GM19043 (cell line): ENCODE results near the gene NEK6.

Experiments used
- ATAC-seq: cut with Tn5 transposase; IDR thresholded peaks from one replicate; pipeline ENCODE4 v1.9.1; 2021; ENCODE audit warnings: low read depth; ENCODE audit not compliant: unreplicated experiment

The NEK6 gene

DNA sequence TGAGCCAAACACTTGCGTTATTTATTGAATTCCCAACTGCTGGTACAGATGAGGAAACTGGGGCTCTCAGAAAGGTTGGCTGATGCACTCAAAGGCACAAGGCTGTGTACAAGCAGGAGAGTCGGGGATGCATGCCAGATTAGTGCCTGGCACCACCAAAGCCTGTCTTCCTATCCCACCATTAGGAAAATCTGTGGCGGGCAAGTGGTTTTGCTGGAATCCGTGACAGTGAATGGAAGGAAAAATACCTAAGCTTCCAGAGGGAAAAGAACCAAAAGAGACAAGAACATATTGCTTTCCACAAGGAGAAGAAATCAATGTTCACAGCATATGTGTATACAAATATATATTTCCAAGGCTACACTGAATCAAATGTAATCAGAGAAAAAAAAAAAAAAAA is 106.4 kb downstream of the NEK6 start:
- no peak for ATAC-seq

DNA sequence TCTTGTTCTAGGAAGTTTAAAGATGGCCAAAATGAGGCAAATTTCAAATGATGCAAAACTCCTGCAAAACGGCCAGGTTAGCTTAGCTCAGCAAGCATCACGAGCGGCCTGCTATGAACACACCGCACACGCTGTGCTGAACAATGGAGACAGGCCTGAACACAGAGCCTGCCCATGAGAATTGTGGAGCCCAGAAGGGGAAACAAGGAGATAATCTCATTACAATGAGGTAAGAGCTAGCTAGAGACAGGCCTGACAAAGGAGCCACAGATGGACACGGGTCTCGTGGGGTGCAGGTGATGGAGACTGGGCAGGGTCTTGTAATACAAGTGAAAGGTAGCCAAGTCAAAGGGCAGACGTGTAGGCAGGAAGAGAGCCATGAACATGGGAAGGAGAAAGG is 107.3 kb downstream of the NEK6 start:
- ATAC-seq: no peak

DNA sequence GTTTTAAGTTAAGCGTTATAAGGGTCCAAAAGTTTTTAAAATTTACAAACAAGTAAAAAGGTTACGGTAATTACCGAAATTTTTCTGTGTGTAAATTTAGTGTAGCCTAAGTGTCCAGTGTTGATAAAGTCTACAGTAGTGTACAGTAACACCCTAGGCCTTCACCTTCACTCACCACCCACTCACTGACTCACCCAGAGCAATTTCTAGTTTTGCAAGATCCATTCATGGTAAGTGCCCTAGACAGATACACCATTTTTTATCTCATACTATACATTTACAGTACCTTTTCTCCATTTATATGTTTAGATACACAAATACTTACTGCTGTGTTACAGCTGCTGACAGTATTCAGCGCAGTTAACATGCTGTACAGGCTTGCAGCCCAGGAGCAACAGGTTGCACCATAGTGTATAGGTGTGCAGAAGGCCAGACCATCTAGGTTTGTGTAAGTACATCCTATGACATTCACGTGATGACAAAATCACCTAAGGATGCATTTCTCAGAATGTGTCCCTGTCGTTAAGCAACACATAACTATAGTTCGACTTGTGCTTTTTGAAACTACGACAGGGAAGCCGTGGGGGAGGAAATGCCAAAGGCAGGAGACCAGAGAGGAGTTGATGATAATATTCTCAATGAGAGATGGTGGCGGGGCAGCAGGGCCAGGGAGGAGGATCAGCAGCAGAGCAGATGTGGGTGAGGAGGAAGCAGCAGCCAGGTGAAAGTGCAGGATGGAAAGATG is 108.9 kb downstream of the NEK6 start:
- ATAC-seq: no peak

DNA sequence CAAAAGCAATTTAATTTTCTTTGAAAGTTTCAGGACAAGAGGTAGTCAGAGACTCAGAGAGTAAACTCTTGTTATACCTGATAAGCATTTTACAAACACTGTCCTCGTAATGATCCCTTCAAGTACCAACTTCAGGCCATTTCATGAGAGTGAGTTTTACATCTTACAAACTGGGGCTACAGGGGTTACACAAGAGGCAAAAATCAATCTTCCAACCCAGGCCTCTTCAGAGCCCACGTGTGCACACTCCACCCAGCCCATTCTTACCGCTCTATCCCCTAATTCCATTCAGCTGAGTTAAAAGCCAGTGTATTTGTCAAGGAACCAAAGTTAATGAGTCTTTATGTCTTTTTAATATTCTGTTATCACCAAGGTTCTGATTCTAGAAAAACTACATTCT is 110.9 kb downstream of the NEK6 start:
- ATAC-seq: no peak

GRCh38 chr9:124369231-124369797 is 111.6 kb downstream of the NEK6 start:
- no peak for ATAC-seq

- ATAC-seq: no peak
These were observed 113.3 kb downstream of the NEK6 start for GRCh38 chr9:124370896-124371582.

DNA sequence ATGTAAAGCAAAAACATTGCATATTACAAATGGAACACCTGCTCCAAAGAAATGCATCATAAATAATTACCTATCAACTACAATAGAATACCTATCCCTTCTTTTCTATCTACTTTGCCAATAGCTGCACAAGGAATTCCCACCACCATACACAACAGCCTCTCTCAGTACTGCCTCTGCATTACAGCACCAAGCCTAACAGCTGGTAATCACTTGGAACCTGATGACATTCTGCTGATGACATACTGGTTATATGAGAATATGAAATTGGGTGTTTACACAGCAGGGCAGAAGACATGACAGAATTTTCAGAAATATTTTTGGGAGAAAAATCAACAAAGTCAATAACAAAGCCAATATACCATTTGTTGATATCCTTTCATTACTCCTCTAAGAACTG is 114.3 kb downstream of the NEK6 start:
- ATAC-seq: no peak

DNA sequence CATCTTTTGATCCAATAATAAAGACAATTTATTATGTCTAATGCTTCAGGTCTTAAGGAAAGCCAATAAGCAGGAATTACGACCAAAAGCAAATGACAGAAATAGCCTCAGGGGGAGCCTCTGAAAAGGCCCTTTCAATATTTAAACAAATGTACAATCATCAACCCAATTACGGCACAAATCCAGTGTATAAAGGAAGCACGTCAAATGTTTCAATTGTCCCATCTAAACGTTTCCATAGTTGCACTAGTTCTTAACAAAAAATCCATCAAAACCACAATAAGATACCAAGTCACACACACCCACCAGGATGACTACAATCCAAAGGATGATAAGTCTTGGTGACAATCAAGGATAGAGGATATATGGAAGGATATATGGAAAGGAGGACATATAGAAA is 115.6 kb downstream of the NEK6 start:
- ATAC-seq: no peak

- no peak for ATAC-seq
These were observed 116.1 kb downstream of the NEK6 start for GRCh38 chr9:124373851-124374250.

GRCh38 chr9:124375726-124376125 is 118.0 kb downstream of the NEK6 start:
- ATAC-seq: no peak

GRCh38 chr9:124376329-124376728 is 118.6 kb downstream of the NEK6 start:
- no peak for ATAC-seq

DNA sequence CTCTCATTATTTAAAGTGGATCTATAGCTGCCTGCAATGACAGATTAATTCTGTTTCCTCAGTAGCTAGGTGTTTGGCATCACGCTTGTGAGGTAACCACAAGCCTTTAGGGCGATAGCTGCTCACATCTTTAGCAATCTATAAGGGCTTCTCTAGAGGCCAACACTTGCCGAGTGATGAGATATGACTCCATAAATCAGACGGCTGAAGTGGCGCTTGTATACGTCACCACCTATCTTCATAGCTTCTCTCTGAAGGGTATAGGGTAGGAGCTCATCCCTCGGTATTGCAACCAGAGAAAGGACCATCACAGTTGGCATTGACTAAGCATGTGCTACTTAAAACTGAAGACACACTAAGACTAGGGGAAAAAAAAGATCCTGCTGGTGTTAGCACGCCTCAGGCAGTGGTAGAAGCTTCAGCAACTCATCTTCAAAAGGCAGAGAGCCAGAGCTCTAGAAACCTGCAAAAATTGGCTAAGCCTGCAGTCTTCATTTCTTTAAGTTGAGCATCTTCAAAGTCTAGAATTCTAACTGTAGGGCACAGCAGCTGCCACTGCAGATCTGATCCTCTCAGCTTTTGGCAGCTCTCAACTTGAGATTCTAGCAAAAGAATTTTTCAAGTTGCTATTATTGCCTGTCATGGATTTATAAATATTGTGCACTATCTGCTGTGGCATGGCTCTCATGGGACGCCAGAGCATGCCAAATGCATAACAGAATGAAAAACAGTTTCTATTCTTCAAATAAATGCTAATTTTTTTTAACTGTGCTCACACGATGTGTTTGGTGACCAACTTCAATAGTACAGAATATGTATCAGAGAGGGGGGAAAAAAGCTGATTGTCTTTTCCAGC is 120.0 kb downstream of the NEK6 start:
- no peak for ATAC-seq

DNA sequence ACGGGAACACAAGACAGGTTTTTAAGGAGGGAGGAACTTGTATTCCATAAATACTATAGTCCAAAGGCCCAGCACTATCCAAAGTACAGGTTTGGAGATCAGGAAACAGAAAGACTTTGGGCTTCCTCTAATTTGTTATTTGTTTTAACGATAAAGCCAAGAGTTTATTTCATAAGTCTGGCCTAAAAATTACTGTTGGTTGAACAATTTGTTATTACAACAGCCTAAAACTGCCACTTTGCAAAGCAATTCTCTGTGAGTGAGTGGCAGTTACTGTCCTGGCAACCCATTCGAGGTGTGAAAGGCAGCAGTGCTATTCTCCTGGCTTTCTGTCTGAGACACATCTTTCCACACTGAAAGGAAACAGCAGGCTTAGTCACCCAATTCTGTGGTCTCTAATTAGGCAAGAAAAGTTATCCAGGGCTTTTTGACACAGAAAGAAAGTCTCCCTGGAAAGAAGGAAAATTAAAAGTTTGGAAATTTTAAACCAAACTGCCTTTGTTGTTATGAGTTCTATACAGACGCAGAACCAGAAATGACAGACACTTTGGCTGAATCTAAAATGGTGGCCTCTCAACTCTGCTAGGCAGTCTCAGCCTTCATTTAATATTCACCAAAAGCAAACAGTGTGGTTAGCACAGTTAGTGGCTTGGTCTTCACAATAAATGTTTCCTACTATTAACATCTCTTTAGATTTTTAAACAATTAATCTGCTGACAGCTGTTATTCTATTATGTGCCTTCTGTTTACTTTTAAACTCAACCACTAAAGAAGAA is 123.6 kb downstream of the NEK6 start:
- no peak for ATAC-seq

DNA sequence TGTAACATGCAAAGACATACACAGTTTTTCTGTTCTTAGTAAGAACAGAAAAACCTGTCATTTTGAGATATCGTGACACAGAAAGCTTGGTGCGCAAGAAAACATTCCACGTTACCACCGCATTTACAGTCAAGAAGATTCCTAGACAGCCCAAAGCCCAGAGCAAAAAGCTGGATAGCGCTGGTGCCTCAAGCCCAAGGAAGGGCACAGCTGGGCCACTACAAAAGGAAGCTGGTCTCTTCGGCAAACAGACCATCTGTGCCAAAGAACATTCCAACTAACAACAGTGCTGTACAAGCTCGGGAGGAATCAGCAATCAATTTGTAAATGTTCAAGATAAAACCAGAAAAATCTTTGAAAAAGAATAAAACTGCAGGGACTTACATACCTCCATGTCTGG is 126.5 kb downstream of the NEK6 start:
- no peak for ATAC-seq

- ATAC-seq: no peak
These were observed 127.1 kb downstream of the NEK6 start for GRCh38 chr9:124384846-124385245.

- ATAC-seq: no peak
These were observed 127.9 kb downstream of the NEK6 start for GRCh38 chr9:124385623-124386022.

- ATAC-seq: no peak
These were observed 128.5 kb downstream of the NEK6 start for GRCh38 chr9:124386201-124386600.

- no peak for ATAC-seq
These were observed 130.7 kb downstream of the NEK6 start for GRCh38 chr9:124388275-124389048.

DNA sequence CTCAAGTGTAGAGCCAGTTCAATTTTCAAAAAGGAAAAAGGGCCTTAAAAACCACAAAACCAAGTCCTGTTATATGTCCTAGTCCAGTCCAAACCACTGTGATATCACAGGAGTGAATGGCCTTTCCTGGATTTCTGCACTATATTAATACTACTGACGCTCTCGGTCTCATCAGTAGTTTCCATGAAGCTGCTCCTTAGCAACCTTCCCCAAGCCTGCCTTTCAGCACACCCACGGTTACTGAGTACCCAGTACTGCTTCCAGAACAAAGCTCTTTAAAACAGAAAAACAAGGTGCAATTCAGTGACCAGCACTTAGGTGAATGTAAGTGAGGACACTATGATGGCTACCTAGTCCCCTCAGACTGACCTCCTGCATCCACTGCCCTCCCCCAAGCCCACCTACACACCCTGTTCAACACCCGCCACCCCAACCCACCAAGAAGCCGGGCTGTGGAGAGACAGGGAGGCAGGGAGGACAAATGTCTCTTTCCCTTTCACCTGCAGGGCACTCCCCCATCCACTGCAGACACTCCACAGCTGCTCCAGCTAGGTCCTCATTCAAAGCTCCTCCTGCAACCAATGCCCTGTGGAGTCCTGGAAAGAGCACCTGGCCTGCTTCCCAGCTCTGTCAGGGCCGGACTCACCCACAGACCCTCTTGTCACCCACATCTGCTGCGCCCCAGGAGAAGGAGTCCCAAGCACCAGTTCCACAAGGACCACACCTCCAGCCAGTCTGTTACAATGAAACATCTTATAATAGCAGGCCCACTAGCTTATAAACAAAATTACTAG is 131.6 kb downstream of the NEK6 start:
- ATAC-seq: no peak
